Endodermal cell (in vitro differentiated cells): Measurements from ENCODE around the gene LARP4B. TPM values are rescaled to one million over a fixed set of nuclear protein-coding genes. Genes with fewer than 3 reads are reported as not detected.

Source experiments
- DNase-seq: peaks from one replicate; pipeline ENCODE4 v3.0.0-alpha.2; 2017
- H3K27ac ChIP-seq: 2 replicates; pipeline ENCODE4 v1.5.1; 2013; ENCODE audit warnings: mild to moderate bottlenecking, low read depth, low read length, moderate library complexity
- H3K27me3 ChIP-seq: 2 replicates; pipeline ENCODE4 v1.6.1; 2013; ENCODE audit warnings: mild to moderate bottlenecking, low read length, moderate library complexity; ENCODE audit not compliant: insufficient read depth, control insufficient read depth, poor library complexity, severe bottlenecking
- H3K36me3 ChIP-seq: 2 replicates; pipeline ENCODE4 v1.7.0; 2013; ENCODE audit warnings: mild to moderate bottlenecking, low read length, moderate library complexity; ENCODE audit not compliant: control insufficient read depth, insufficient read depth
- H3K4me1 ChIP-seq: one replicate; pipeline ENCODE4 v1.7.0; 2013; ENCODE audit warnings: low read length; ENCODE audit not compliant: control insufficient read depth, insufficient read depth
- H3K4me3 ChIP-seq: 2 replicates; pipeline ENCODE4 v1.5.1; 2013; ENCODE audit warnings: mild to moderate bottlenecking, low read length, moderate library complexity
- H3K9ac ChIP-seq: 2 replicates; pipeline ENCODE4 v1.6.1; 2013; ENCODE audit warnings: mild to moderate bottlenecking, low read length, moderate library complexity; ENCODE audit not compliant: poor library complexity, severe bottlenecking; ENCODE audit errors: extremely low read depth
- H3K9me3 ChIP-seq: 2 replicates; pipeline ENCODE4 v1.6.1; 2013; ENCODE audit warnings: mild to moderate bottlenecking, low read length, moderate library complexity; ENCODE audit not compliant: control insufficient read depth
- H3K27ac Mint-ChIP-seq: 2 replicates; pipeline ENCODE4 v1.8.0; 2020; ENCODE audit warnings: mixed read lengths
- H3K27me3 Mint-ChIP-seq: 2 replicates; pipeline ENCODE4 v1.8.0; 2021; ENCODE audit warnings: mild to moderate bottlenecking, mixed read lengths; ENCODE audit not compliant: insufficient read depth
- H3K36me3 Mint-ChIP-seq: 2 replicates; pipeline ENCODE4 v1.8.0; 2020; ENCODE audit warnings: low read depth, mixed read lengths
- H3K4me1 Mint-ChIP-seq: 2 replicates; pipeline ENCODE4 v1.8.0; 2020; ENCODE audit warnings: mixed read lengths
- H3K4me3 Mint-ChIP-seq: 2 replicates; pipeline ENCODE4 v1.8.0; 2020; ENCODE audit warnings: mild to moderate bottlenecking, moderate library complexity, mixed read lengths
- H3K9me3 Mint-ChIP-seq: 2 replicates; pipeline ENCODE4 v1.8.0; 2020; ENCODE audit warnings: mild to moderate bottlenecking, mixed read lengths
- WGBS, 2 experiments: methylation state at CpG; one replicate each; pipeline versions ENCODE4 v1.1.5 to v1.1.7; 2013; ENCODE audit warnings: missing lambda C conversion rate in 2 of 2, mixed read lengths in 1 of 2; ENCODE audit not compliant: insufficient coverage in 1 of 2, insufficient read length in 1 of 2; 5-methylcytosine and 5-hydroxymethylcytosine counted together
- total RNA-seq, 2 donors: library from RNA; stranded (reverse); fragmentation: NEBNext Ultra II Directional in 1 of 2; extraction: Animal tissue kit (Norgen Biotek cat#: 25700) in 1 of 2; gene quantifications; 2 replicates in 1 of 2; 3 replicates in 1 of 2; pipeline ENCODE4 v1.2.1, GENCODE V29; 2021
- TF ChIP-seq, protein P1 (sequence below): fragments of 200-600 bp; sonication (generic); conservative IDR thresholded peaks from 2 replicates; pipeline ENCODE4 v1.5.0; 2021; ENCODE audit warnings: antibody characterized with exemption, mild to moderate bottlenecking

LARP4B gene
- total RNA-seq, 2 donors from 2014 or later, result 94.1 to 94.3 TPM

- no peaks in the 10 kb centered on the region for H3K9me3 ChIP-seq
- H3K4me3 ChIP-seq, result no peak overlapping the region
- Mint-ChIP-seq H3K4me1 (no peaks in the 10 kb centered on the region), H3K27ac (no peak overlapping the region), H3K4me3 (no peak overlapping the region), H3K36me3 (no peaks in the 10 kb centered on the region), H3K9me3 (no peaks in the 10 kb centered on the region), H3K27me3 (peaks cover 13% of the 10 kb centered on the region)
- H3K27me3 ChIP-seq, result peaks cover 8% of the 10 kb centered on the region
- H3K27ac ChIP-seq, result no peak overlapping the region
- TF ChIP-seq, protein P1, sequence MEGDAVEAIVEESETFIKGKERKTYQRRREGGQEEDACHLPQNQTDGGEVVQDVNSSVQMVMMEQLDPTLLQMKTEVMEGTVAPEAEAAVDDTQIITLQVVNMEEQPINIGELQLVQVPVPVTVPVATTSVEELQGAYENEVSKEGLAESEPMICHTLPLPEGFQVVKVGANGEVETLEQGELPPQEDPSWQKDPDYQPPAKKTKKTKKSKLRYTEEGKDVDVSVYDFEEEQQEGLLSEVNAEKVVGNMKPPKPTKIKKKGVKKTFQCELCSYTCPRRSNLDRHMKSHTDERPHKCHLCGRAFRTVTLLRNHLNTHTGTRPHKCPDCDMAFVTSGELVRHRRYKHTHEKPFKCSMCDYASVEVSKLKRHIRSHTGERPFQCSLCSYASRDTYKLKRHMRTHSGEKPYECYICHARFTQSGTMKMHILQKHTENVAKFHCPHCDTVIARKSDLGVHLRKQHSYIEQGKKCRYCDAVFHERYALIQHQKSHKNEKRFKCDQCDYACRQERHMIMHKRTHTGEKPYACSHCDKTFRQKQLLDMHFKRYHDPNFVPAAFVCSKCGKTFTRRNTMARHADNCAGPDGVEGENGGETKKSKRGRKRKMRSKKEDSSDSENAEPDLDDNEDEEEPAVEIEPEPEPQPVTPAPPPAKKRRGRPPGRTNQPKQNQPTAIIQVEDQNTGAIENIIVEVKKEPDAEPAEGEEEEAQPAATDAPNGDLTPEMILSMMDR, result no peak
- no peaks in the 10 kb centered on the region for H3K36me3 ChIP-seq
- no peak for DNase-seq
- H3K4me1 ChIP-seq, result peaks cover 4% of the 10 kb centered on the region
- no peak overlapping the region for H3K9ac ChIP-seq
- 92 to 95% methylated on average over 17 to 21 of the region's 21 CpGs for WGBS, 2 experiments
Measured at GRCh38 chr10:780536-781524, 150.7 kb downstream of the LARP4B start.

DNA sequence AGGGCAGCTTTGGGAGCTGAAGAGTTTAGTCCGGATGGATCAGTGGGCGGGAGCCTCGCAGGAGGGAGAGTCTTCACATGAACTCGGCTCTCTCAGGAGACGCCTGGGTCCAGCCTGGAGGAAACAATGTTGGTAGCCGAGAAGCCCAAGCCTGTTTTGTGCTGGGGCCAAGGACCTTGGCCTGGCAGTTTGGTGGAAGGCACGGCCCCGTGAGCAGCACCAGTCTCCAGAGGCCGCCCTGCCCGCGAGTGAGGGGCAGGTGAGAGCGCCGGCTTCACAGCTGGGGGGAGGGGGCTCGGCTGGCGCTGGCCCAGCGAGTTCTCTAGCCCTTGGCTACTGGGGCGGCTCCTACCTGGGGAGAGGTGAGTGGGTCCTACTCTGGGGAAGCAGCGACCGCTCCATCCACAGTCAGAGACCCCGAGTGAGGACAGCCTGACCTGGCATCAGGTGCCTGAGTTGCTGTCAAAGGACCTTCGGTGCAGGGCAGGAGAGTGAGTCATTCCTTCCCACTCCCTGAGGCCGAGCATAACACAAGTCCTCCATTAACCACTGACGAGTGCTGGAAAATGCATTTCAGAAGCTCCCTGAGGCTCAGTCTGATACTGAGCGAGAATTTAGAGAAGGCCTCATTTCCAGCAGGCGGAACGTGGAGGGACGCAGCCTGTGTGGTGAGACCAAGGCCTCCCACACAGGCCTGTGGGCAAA lies 152.7 kb downstream of the LARP4B start:
- no peaks in the 10 kb centered on the region for H3K9me3 ChIP-seq
- H3K36me3 Mint-ChIP-seq, result no peaks in the 10 kb centered on the region
- H3K36me3 ChIP-seq, result no peaks in the 10 kb centered on the region
- no peaks in the 10 kb centered on the region for H3K4me1 Mint-ChIP-seq
- WGBS, 2 experiments, result 88 to 93% methylated on average over 11 to 27 of the region's 27 CpGs
- TF ChIP-seq, protein P1, result no peak
- no peak overlapping the region for H3K4me3 ChIP-seq
- H3K27ac Mint-ChIP-seq, result no peak overlapping the region
- H3K4me3 Mint-ChIP-seq, result no peak overlapping the region
- H3K9me3 Mint-ChIP-seq, result no peaks in the 10 kb centered on the region
- H3K9ac ChIP-seq, result no peak overlapping the region
- peaks cover 4% of the 10 kb centered on the region for H3K27me3 Mint-ChIP-seq
- DNase-seq, result no peak
- no peaks in the 10 kb centered on the region for H3K27me3 ChIP-seq
- H3K4me1 ChIP-seq, result no peaks in the 10 kb centered on the region
- no peak overlapping the region for H3K27ac ChIP-seq

- no peak for DNase-seq
- no peak overlapping the region for H3K27ac ChIP-seq
- no peak overlapping the region for H3K4me3 ChIP-seq
- no peaks in the 10 kb centered on the region for H3K36me3 Mint-ChIP-seq
- 82 to 92% methylated on average over 2 to 15 of the region's 16 CpGs for WGBS, 2 experiments
- H3K4me1 ChIP-seq, result no peaks in the 10 kb centered on the region
- TF ChIP-seq, protein P1, result no peak
- H3K4me3 Mint-ChIP-seq, result no peak overlapping the region
- no peak overlapping the region for H3K27ac Mint-ChIP-seq
- no peaks in the 10 kb centered on the region for H3K9me3 ChIP-seq
- no peaks in the 10 kb centered on the region for H3K27me3 ChIP-seq
- H3K9ac ChIP-seq, result no peak overlapping the region
- H3K27me3 Mint-ChIP-seq, result peaks cover 3% of the 10 kb centered on the region
- H3K4me1 Mint-ChIP-seq, result no peaks in the 10 kb centered on the region
- no peaks in the 10 kb centered on the region for H3K9me3 Mint-ChIP-seq
- no peaks in the 10 kb centered on the region for H3K36me3 ChIP-seq
Measured at GRCh38 chr10:777913-778479, 153.5 kb downstream of the LARP4B start.
